Stimulated activated CD4-positive, alpha-beta T cell treated with anti-CD3 and anti-CD28 coated beads, Interleukin-4, amount 100 ng/mL, for 4 hours (primary cell): ENCODE data around the gene PGA3.
"Not testable (repeated sequence)": the region's sequence is repeated elsewhere in the genome, so short reads cannot be mapped to it uniquely, and the experiment has no call there.

Source experiments
- DNase-seq, 2 experiments: peaks; one replicate each; pipeline ENCODE4 v3.0.0-alpha.2; 2020

Gene PGA3

DNA sequence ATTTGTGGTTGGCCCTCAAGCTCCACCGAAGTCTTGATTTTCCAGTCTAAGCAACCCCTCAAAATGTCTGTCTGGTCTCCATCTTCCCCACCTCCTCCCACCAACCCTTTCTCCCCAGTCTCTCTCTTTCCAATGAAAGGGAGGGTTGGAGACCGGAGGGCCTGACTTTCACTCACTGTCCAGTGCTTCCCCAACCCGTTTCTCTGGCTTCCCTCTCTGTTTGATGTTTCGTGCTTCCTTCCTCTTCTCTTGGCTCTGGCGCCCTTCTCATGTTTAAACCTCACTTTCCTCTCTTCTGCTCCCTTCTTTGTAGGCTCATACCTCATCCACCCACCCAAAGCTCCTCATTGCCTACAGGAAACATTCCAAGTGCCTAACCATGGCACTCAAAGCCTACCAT is 31.0 kb upstream of the PGA3 start:
- DNase-seq: no peak

- no peak for DNase-seq
These were observed 30.4 kb upstream of the PGA3 start for GRCh38 chr11:61172888-61173287.

- DNase-seq: no peak
These were observed 29.9 kb upstream of the PGA3 start for GRCh38 chr11:61173456-61173855.

DNA sequence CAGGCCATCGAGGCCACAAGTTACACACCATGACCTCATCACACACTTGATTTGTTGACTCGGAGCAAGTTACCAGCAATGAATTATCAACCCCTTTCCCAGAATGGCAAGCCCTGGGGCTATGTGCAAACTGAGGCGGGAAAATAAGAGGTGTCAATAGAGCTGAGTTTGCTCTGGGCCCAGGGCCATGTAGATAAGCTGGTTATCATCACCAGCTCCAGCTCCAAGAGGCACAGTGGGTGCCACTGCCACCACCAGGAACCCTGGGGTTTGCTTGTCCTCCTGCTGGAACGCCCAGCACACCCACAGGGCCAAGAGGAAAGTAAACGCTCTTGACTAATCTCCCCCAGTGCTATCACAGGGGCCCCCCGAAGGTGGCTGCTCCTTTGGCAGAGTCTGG is 29.0 kb upstream of the PGA3 start:
- DNase-seq: no peak

GRCh38 chr11:61174949-61175348 is 28.4 kb upstream of the PGA3 start:
- no peak for DNase-seq

- DNase-seq: no peak
These were observed 26.9 kb upstream of the PGA3 start for GRCh38 chr11:61176446-61176845.

DNA sequence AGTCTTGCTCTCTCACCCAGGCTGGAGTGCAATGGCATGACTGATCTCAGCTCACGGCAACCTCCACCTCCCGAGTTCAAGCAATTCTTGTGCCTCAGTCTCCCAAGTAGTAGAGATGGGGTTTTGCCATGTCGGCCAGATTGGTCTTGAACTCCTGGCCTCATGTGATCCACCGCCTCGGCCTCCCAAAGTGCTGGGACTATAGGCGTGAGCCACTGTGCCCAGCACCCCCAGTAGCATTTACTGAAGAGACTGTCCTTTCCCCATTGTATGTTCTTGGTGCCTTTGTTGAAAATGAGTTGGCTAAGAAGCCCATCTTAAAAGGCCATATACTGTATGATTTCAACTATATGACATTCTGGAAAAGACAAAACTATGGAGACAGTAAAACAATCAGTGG is 23.1 kb upstream of the PGA3 start:
- DNase-seq: not testable (repeated sequence)

DNA sequence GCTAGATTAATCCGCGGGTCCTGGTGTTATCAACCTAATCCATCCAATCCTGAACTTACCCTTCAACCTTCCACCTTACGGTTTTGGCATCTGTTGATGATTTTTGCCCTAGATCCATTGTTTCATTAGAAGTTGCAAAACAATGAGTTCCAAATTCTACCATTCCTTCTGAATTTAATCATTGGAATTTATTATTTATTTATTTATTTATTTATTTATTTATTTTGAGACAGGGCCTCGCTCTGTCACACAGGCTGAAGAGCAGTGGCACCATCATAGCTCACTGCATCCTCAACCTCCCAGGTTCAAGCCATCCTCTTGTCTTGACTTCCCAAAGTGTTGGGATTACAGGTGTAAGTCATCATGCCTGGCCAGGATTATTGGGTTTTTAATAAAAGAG is 21.8 kb upstream of the PGA3 start:
- DNase-seq: no peak

- no peak for DNase-seq
These were observed 19.7 kb upstream of the PGA3 start for GRCh38 chr11:61183645-61184044.

- no peak for DNase-seq
These were observed 16.8 kb upstream of the PGA3 start for GRCh38 chr11:61186504-61186903.

DNA sequence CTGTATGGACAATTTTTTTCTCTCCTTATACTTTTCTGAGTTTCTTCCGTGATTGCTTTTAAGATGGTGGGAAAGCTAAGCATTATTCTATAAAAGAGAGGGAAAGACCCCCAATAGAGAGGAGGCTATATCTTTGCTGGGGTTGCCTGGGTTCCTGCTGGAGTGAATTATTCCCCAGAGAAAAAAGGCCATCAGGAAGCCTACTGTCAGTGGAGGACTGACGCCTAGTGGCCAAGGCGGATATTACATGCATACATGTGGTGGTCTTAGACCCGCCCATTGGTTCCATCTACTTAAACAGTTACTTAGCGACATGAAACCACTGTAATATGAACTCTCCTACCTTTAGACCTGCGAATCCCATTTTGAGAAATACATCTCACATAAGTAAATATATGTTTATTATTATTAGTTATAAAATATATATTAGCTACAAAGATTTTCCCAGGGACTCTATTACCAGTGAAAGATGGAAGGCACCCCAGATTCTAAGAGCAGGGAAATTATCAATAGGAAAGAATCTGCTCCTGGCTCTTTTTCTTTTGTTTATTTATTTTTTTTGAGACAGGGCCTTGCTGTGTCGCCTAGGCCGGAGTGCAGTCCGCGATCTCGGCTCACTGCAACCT is 15.7 kb upstream of the PGA3 start:
- DNase-seq: peak; percentile 72 to 77

DNA sequence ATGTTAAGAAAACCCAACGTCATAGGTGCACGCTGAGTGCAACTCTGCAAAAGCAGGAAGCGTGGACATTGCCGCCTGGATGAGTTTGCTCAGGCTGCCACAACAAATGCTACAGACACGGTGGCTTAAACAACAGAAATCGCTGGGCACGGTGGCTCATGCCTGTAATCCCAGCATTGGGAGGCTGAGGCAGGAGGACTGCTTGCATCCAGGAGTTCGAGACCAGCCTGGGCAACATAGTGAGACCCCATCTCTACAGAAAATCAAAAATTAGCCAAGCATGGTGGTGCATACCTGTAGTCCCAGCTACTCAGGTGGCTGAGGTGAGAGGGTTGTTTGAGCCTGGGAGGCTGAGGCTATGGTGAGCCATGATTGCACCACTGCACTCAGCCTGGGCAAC is 13.4 kb upstream of the PGA3 start:
- DNase-seq: no peak

- no peak for DNase-seq
These were observed 9.7 kb upstream of the PGA3 start for GRCh38 chr11:61193596-61193995.

DNA sequence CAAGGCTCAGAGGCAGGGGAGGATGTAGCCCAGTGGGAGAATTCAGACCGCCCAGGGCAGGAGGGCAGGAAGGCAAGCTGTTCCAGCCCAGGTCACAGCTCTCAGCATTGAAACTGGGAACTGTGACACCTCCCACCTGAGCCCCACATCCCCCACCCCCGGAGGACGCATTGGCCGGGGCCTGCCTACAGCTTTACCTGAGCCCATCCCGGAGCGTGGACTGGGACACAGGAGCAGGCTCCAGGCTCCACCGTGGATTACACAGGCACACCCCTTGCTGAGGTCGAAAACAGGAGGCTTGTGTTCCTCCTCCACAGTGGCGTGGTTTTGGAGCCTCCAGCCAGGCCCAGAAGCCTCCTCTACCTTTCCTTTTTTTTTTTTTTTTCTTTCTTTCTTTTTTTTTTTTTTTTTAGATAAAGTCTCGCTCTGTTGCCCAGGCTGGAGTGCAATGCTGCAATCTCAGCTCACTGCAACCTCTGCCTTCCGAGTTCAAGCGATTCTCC is 9.1 kb upstream of the PGA3 start:
- no peak for DNase-seq

DNA sequence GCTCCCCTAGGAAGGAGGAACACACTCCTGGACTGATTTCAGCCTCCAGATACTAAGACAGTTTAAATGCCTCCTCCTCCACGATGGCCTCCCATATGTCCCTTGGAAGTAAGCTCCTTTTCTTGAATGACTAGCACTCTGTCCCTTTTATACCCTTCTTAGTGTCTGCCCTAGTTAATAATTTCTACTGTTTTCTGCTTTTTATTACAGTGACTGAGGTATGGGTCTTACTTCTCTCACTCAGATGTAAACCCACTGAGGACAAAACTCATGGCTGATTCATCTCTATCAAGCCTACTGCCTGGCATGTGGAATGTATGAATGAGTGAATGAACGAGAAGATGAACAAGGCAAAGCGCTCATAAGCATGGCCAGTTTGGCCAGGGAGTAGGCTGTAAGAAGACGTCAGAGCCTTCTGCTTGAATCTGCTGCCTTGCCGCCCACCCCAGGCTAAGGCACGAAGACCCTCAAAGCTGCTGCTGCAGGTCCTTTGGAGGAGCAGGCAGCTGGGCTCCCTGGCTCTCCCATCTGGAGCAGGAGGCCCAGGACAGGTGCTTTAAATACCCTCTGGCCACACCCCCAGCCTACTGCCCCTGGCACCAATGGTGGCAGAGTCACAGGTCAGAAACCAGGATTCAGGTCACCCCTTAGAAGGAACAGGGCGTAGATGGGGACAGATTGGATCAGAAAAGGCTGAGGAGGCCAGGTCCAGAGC is 8.2 kb upstream of the PGA3 start:
- no peak for DNase-seq

GRCh38 chr11:61195719-61196118 is 7.6 kb upstream of the PGA3 start:
- no peak for DNase-seq

DNA sequence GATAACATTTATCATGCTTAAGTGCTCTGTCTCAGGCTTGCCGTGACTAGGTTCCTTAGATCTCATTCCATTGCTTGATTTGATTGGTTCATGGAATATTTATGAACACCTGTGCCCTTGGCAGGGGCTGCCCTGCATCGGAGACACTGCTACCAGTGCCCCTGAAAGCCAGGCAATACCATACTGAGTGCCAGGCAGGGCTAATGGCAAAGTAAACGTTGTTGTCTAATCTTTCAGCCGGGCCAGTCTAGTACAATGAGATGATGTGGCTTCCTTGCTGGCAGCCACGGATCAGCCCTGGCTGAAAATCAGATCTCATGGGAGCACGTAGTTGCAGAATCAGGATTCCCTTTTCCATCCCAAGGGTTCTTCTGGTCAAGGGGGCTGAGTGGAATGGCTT is 5.0 kb upstream of the PGA3 start:
- DNase-seq: no peak

- no peak for DNase-seq
These were observed 4.3 kb upstream of the PGA3 start for GRCh38 chr11:61198948-61199523.

DNA sequence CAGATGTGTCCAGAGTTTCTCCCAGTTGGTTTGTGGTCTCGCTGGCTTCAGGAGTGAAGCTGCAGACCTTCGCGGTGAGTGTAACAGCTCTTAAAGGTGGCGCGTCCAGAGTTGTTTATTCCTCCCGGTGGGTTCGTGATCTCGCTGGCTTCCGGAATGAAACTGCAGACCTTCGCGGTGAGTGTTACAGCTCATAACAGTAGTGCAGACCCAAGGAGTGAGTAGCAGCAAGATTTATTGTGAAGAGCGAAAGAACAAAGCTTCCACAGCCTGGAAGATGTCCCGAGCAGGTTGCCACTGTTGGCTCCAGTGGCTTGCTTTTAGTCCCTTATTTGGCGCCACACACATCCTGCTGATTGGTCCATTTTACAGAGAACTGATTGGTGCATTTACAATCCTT is 1.8 kb upstream of the PGA3 start:
- no peak for DNase-seq

GRCh38 chr11:61203873-61204272 is 558 bp downstream of the PGA3 start:
- not testable (repeated sequence) for DNase-seq

GRCh38 chr11:61204502-61205059 is 1.3 kb downstream of the PGA3 start:
- not testable (repeated sequence) for DNase-seq

- not testable (repeated sequence) for DNase-seq
These were observed 4.5 kb downstream of the PGA3 start for GRCh38 chr11:61207636-61208310.

DNA sequence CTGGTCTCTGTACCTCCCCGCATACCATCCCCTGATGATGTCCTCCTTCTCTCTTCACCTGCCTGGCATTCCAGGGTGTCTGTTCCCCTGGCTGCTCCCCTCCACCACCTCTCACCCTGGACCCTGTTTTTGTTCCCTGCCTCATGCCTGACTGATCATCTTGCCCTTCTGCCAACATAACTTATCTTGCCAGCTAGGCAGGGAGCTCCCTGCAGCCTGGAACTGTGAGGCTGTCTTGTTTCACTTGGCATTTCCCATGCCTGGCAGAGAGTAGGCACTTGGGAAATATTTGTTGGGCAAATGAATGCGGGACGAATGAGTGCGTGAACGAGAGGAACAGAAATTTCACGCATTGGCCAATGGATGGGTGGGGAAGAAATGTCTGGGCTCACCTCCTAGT is 7.3 kb downstream of the PGA3 start:
- not testable (repeated sequence) for DNase-seq
